ENCODE data around the gene HHATL. TPM values are rescaled to one million over a fixed set of nuclear protein-coding genes. Genes with fewer than 3 reads are reported as not detected.
"Not testable (repeated sequence)": the region's sequence is repeated elsewhere in the genome, so short reads cannot be mapped to it uniquely, and the experiment has no call there.

Gene HHATL
- total RNA-seq, 1 donor from 2014 or later, result not detected

DNA sequence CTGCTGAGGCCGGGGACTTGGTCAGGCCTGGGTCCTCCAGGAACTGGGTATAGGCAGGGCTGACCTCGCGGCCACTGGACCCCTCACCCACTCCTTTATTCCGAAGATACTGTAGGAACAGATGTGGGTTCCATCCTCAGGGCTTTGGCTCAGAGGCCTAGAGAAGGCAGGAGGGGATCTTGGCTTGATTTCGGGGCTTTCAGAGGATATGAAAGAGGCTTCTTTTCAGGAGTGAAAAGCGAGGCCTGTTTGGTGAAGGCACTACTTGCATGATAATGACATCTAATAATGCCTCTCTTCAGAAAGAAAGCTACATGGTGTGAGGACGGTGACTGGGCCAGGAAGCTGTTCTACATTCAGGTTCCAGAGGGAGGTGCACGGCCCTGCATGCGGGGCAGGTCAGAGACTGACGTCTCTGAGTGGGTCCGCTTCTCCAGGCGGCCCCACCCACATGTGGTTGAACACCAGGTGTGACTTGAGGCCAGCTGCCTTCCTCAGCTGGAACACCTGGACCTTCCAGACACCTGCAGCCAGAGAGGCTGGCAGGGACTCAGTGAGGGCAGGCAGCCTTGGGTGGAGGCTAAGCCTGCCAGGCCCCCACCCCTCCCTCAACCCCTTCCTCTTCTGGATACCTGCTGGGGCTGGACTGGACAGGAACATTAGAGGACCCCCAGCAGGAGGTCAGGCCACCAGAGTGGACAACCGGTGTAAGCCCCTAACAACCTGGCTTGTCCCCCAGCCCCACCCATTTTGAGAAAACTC, 31.1 kb upstream of the HHATL start:
- DNase-seq, result peak; percentile 58

DNA sequence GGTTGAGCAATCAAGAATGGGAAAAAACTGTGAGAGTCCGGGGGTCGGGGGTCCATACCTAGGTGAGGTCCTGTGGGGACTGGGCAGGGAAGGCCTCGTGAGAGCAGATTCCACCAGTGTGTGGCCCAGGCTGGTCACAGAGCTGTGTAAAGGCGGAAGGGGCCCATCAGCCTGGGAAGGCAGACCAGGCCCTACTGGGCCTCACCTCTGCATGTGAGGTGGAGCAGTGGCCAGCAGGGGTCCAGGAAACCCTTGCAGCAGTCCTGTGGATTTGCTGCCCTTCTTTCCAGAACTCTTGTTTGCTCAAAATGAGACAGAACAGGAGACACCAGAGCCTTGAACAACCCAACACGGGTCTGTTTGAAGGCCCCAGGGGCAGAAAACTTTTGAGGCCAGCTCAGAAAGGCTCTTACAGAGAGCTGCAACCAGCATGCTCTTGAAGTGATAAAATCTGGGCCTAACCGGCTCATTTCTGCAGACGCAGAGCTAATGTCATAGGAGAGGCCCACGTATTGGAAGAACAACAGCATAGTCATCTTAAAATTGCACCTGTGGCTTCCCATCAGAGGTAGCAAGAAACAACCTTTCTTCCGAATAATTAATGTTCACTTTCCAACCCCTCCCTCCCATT, 30.3 kb upstream of the HHATL start:
- no peak for DNase-seq

DNA sequence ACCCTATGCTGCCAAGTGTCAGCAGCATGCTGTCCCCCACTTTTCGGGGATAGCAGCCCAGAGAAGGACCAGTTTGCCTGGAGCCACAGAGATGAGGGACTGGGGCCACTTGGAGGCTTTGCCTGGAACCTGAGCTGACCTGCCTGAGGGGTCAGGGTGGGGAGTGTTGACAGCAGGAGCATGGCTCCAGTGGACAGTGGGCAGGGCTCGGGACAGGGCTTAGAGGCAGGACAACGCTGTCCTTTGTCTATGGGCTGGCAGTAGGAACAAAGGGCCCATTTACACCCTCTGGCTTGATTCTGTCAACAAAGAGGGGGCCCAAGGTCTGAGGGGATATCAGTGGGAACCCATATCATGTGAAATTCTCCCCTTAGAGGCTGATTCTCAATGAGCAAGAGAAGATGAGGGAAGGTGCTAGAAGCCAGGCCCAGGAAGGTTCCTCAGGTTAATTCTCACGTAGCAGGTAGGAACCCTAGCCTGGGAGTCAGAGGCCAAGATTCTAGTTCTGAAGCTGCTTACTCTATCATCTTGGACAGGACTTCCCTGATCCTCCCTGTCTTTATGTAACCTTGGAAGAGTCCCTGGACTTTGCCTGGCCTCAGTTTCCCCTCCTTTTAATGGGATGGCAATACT, 29.7 kb upstream of the HHATL start:
- DNase-seq, result peak; percentile 77

DNA sequence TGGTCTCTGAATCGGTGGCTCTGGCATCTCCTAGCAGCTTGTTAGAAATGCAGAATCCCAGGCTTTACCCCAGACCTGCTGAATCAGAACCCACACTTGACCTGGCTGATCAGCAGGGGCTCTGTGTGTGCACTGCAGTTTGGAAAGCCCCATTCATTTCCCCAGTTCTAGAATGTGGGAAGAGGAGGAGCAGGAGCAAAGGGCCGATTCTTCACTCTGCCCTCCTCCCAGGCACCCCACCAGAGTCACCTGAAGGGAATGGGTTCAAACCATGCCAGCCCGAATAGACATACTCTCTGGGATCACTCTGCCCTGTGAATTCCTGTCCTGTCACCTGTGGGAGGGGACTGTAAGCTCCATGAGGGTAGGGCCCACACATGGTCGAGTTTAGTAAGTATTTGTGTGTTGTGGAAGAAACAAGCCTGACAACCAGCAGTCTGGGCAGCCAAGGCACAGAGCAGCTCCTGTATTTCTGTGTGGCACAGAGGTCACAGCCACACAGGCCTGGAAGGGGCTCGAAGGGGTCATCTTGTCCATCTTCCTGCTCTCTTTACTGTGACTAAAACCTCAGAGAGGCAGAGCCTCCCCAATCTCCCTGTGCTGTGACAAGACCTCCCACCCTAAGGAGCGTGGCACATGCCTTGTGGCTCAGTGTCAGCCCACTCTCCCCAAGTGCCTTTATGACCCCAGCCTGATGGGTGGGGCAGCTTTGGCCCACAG, 29.0 kb upstream of the HHATL start:
- DNase-seq, result no peak

DNA sequence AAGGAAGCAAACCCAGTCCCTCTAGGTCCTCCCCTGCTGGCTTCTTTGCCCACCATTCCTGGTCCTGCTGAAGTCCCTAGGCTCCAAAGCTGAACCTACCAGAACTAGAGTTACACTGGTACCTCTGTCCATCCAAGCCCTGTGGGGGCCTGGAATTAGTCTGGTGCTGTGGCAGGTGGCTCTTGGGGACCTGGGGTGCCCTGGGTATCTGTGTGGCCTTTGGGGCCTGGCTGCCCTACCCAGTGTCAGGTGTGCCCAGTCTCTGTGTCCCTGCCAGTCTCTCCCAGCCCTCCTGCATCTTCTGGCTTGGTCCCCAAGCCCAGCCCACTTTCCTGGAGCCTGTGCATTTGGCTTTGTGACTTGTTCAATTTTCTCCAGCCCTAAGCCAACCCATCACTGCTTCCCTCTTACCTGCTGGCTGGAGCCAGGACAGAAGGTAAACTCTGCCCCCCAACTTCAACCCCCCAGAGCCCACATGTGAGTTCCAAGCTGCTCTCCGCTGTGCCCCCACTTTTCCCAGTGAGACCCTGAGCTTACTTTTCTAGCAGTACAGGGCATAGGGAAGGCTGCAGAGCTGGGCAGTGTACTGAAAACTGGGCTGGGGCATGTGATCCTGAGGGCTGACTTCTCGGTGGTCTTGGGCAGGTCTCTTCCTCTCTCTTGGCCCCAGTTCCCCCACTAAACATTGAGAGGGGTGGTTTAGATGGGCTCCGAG, 28.3 kb upstream of the HHATL start:
- DNase-seq, result no peak

DNA sequence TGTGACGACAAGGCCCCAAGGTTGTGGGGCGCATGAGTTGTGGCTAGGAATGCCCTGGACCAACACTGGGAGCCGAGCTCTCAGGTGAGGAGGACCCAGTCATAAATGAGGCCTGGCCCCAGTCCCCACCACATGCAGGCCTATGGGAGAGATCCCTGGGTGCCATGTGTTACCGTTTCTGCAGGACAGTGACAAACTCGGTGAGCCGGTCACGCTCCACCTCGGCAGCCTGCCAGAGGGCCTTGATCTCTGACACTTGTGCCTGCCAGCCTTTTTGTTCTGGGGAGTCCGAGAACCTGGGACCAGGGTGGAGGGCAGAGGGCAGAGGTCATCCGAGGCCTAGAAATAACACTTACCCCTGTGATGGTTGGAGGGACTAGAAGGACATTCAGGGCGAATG, 27.7 kb upstream of the HHATL start:
- no peak for DNase-seq

DNA sequence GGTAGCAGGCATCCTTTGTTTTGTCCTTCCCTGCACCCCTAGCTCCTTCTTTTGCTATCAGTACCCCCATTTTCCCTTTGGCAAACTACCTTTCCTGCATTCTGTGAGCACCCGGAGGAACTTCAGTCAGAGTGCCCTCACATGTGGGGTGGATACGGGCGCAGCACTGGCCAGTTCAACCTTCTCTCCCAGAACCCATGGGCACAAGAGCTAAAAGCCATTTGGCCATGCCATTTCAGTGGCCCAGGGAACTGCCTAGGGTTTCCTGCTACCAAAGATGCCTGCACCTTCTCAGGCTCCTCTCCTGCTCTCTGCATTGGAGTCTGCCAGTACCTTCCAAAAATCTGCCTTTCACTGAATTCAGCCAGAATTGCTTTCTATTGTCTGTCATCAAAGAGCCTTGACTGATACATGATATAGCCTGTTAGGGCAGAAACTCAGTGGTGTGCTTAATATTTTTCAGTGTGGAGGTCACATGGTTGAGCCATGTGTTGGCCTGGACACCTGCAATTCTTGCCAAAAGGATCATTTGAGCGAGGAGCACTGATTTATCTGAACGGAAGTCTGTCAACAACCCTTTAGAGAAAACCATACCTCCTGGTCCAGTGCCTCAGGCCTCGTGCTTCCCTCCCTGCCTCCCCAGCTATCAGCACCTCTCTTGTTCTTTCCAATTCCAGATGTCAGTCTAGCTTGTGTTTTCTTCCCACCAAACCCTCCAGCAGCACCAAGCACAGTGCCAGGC, 27.0 kb upstream of the HHATL start:
- DNase-seq, result no peak

DNA sequence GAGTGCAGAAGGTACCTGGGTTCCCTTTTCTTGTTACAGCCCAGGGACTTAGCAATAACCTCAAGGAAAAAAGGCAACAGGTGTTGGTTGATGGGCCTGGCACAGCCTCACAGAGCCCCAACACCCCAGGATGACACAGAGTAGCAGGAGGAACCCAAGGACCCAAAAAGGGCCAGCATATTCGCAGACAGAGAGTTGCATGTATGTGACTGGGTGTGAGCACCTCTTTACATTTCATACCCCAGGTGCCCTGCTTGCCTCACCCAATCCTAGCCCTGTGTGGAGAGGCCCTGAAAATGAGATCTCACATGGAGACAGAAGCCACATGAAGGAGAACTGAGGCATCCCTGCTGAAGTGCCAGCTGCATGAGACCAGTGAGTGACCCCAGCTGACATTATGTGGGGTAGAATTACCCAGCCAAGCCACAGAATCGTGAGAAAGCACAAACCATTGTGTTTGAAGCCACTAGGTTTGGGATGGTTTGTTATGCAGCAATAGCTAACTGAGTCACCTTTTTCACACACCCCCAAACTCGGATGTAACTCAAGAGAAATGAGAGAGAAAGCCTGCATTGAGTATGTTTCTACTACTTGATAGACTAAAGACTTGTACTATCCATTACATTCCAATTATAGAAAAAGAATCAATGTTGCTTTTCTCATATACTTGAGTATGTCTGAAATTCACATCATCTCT, 26.2 kb upstream of the HHATL start:
- DNase-seq, result no peak

DNA sequence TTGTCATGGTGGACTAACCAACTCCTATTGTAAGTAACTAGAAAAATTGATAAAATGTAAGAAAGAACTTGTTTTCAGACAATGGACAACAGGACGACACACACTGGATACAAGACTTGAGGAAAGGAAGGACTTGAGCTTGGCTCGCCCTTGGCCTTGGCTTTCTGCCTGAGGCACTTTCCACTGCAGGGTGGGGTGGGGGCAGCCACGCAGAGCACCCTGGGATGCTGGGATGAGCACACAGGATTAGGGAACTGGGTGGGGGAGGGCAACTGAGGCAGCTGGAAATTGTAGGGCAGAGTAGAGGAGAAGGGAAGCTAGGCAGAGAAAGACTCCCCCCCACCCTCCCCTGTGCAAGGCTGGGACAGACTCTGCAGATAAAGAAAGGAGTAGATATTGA, 25.5 kb upstream of the HHATL start:
- no peak for DNase-seq

DNA sequence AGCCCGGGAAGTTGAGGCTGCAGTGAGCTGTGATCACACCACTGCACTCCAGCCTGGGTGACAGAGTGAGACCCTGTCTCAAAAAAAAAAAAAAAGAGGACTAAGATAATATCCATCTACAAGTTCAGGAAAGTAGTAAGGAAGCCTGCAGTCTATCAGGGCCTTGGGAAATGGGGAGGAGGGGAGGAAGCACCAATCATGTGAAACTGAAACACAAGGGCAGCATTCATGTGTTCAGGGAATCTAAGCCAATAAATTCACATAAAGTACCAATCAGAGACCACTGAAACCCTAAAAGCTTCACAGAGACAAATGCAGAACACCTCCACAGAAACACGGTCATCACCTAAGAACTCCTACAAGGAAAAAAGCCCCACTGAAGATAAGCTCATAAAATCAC, 22.9 kb upstream of the HHATL start:
- no peak for DNase-seq

DNA sequence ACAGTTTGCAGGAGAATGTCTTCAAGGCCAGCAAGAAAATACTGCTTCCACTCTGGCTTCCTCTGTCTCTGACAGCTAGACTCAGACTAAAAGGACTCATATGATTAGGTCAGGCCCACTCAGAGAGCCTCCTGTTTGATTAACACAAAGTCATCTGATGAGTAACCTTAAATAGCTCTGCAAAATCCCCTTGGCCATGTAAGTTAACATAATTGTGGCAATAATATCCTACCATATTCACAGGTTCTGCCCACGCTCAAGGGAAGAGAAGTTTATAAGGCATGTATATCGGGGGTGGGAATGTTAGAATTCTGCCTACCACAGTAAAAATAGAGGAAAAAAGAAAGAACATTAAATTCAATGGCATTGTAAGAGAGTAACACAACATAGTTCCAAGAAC, 20.6 kb upstream of the HHATL start:
- DNase-seq, result no peak

DNA sequence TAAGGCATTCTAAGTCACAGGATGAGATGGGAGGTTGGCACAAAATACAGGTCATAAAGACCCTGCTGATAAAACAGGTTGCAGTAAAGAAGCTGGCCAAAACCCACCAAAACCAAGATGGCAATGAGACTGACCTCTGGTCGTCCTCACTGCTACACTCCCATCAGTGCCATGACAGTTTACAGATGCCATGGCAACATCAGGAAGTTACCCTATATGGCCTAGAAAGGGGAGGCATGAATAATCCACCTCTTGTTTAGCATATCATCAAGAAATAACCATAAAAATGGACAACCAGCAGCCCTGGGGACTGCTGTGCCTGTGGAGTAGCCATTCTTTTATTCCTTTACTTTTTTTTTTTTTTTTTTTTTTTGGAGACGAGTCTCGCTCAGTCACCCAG, 19.8 kb upstream of the HHATL start:
- DNase-seq, result not testable (repeated sequence)

DNA sequence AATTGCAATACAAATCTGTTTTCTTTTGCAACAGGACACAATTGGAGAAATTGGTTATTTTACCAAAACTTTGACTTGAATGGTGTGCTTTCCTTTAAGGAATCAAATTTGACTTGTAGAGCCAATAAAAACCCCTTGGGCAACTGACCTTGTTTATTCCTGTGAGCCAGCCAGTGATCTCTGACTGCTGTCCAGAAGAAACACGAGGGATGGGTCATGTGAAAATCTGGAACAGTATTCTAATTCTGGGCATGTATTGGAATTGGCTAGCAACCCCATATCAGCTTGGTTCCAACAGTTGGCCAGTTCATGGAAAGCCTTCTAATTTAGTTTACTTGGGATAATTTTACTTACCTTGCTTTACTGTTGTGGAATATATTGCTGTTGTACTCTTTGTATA, 19.1 kb upstream of the HHATL start:
- no peak for DNase-seq

DNA sequence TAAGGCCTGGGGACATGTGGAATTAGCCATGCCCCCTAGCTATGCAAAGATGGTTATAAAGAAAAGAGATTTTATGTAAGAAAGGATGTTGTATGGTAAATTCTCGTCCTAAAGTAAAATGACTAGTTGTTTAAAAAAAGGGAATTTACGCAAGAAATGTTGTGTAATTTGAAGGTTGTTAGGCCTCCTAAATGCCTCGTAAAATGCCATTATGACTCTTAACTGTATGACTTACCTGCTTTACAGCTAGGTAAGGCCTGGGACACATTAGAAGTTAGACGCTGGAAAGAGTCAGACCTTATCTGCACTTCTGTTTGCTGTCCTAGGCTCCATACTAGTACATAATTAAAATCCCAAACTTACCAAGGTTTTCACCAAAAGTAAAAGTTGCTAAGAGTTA, 17.5 kb upstream of the HHATL start:
- no peak for DNase-seq

DNA sequence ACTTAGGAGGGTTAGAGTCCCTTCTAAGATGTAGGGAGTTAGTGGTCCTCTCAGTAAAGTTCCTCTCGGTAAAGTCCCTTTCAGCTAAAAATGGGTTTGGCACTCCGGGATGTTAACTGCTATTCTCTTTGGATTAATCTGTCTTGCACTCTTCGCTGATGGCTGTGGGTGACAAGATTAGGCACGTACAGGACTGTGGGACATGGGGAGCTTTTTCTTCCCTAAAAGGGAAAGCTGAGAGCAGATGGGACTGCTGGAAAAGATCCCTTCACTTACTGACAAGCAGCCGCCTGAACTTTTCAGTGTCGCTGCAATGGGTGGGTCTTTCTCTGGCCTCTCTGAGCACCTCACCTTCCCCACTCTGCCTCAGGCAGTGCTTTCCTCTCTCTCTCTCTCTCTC, 16.4 kb upstream of the HHATL start:
- DNase-seq, result no peak

DNA sequence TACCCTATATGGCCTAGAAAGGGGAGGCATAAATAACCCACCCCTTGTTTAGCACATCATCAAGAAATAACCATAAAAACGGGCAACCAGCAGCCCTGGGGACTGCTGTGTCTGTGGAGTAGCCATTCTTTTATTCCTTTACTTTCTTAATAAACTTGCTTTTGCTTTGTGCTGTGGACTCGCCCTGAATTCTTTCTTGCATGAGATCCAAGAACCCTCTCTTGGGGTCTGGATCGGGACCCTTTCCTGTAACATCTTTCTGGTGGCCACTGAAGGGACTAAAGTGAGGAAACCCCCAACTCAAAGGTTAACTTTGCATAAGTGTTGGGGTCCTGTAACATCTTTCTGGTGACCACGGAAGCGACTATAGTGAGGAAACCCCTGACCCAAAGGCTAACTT, 15.7 kb upstream of the HHATL start:
- DNase-seq, result no peak

DNA sequence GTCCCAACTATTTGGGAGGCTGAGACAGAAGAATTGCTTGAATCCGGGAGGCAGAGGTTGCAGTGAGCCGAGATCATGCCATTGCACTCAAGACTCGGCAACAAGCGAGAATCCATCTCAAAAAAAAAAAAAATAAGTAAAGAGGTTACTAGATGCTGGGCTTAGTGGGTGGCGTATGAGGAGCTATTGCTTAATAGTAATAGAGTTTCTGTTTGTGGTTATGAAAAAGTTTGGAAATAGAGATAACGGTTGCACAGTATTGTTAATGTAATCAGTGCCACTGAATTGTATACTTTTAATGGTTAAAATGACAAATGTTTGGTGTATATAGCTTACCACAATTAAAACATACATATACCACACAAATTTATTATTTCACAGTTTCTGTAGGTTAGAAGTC, 14.7 kb upstream of the HHATL start:
- DNase-seq, result no peak

DNA sequence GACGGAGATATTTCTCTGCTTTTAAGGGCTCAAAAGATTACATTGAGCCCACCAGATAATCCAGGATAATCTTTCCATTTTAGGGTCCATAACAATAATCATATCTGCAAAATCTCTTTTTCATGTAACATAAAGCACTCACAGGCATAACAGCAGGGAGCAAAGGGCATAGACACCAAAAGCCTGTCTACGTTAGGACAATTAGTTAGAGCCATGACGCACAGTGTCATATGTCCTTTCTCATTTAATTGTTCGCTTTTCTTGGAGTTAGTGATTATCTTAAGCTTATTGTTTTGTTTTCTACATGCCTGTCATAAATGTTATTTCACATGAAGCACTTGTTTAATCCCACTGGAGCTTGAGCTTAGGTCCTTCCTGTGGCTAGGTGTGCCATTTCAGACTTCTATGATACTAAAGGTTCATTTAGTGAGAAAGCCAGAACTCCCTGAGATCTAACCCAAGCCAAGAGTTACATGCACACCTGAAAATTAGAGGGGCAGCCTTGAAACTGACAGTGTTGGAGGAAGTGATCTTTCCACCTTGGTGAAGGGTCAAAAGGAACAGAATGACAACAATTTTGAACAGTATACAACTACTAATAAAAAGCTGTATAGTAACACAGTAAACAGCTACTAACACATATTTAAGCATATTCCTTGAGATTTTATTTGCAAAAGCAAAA, 11.7 kb upstream of the HHATL start:
- DNase-seq, result no peak

DNA sequence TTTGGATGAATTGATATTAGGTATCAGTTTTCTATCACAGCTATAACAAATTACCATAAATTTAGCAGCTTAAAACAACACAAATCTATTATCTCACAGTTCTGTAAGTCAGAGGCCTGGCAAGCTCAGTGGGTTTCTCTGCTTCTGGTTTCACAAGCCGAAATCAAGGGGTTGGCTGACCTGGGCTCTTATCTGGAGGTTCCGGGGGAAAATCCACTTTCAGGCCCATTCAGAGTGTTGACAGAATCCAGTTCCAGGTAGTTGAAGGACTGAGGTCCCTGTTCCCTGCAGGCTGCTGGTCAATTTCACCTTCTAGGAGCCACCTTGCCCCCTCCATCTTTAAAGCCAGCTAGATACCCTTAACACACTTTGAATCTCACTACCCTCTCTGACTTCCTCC, 11.1 kb upstream of the HHATL start:
- no peak for DNase-seq

DNA sequence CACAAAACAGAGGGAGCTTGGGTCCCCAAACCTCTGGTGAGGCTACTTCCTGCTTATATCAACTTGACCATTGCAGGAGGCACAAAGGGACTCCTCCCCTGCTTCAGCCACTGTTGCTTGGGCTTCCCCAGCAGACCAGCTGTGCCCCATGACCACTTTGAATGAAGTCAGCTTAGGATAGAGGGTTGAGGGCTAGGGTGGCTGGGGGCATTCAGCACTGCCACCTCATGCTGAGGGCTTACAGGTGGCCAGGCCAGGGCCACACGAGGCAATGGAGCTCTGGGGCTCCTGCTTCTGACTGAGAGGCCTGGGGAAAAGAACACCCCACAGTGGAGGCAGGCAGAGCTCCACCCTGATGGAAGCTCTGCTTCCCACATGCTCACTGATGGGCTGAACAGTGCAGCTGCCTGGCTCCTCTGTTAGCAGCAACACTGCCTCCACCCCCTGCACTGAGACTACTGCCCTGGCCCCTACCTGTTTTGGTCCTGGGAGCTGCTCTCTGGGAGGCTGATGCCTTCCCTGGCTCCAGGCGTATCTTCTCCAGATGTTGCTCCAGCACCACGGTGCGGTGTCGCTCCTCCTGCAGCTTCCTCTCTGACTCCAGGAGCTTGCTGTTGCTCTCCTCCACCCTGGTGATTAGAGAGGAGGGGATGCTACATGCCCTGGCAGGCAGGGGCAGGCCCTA, 10.2 kb upstream of the HHATL start:
- DNase-seq, result no peak

Data from occipital lobe (tissue), 2 donors.